Jurkat, Clone E6-1 (cell line): ENCODE data around the gene RHOD.

ENCODE experiments used
- DNase-seq: peaks from one replicate; pipeline ENCODE4 v3.0.0-alpha.2; 2011; ENCODE audit warnings: low read depth, low spot score
- H3K4me3 ChIP-seq: 2 replicates; pipeline ENCODE4 v1.5.1; 2011; ENCODE audit warnings: mild to moderate bottlenecking, low read length, control low read depth, moderate library complexity

The RHOD gene

DNA sequence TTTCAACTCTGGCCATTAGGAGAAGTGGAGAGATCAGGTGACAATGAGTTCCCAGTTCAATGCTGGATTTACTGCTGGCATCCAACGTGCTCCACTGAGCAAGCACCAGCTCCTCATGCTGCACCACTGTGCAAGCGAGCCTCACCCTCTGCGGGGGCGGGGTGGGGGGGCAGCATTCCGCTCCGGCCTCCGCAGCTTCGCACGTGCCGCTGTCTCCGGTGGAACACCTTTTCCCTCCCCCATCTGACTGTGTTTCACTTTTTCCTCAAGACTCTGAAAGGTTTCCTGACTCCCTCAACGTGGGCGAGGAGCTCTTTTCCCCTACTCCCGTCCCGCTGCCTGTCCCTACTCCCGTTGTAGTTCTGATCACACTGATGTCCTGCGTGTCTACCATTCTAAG is 835 bp upstream of the RHOD start:
- no peak for DNase-seq
- H3K4me3 ChIP-seq: no peak overlapping the region

GRCh38 chr11:67057205-67057672 is 592 bp downstream of the RHOD start:
- H3K4me3 ChIP-seq: no peak overlapping the region
- no peak for DNase-seq

- DNase-seq: no peak
- H3K4me3 ChIP-seq: no peak overlapping the region
Measured at GRCh38 chr11:67058506-67058905, 1.9 kb downstream of the RHOD start.

GRCh38 chr11:67059671-67060070 is 3.0 kb downstream of the RHOD start:
- DNase-seq: no peak
- H3K4me3 ChIP-seq: no peak overlapping the region

DNA sequence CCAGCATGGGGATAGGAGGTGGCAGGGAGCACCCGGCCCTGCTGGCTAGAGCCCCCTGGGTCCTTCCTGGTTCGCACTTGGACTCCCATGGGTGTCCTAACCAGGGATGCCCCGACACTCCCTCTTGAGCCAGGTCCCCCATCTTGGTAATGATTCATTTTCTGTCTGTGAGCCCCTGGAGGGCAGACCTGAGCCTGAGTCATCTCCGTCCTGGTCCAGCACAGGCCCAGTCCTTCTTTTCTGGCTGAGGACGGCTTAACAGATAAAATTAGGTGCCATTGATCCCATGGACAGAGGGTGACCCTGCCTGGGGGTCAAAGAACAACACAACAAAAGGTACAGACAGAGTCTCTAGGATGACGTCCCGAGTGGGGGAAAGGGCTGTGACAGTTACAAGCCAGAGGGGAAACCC is 3.5 kb downstream of the RHOD start:
- H3K4me3 ChIP-seq: no peak overlapping the region
- no peak for DNase-seq

DNA sequence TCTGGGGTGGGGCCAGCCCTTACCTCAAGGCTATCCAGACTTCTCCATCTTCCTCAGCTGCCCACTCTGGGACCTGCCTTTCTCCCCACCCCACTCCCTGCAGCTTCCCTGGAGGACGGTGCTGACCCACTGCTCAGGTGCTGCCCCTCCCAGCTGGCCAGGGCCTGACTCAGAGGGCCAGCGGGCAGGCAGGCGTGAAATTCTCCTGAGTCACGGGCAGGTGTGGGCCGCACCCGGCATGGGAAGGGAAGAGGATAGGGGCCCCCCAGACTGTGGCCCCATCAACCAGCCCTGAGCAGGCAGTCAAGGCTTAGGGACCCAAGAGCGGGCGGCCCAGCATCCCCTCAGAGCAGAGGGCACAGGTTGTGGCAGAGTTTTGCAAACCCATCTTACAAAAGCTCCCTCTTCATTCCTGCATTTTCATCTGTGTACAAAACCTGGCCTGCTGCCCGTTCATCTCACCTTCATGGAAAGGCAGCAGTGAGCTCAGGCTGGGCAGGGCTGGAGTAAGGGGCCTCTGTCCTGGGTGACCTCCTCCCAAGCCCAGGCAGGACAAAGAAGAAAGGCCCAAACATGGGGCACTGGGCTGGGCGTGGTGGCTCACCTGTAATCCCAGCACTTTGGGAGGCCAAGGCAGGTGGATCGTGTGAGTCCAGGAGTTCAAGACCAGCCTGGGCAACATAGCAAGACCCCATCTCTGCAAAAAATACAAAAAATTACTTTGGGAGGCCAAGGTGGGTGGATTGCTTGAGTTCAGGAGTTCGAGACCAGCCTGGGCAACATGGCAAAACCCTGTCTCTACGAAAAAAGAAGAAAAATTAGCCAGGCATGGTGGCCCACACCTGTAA is 6.1 kb downstream of the RHOD start:
- DNase-seq: no peak
- no peak overlapping the region for H3K4me3 ChIP-seq

- no peak for DNase-seq
Measured at GRCh38 chr11:67066333-67066709, 9.7 kb downstream of the RHOD start.

DNA sequence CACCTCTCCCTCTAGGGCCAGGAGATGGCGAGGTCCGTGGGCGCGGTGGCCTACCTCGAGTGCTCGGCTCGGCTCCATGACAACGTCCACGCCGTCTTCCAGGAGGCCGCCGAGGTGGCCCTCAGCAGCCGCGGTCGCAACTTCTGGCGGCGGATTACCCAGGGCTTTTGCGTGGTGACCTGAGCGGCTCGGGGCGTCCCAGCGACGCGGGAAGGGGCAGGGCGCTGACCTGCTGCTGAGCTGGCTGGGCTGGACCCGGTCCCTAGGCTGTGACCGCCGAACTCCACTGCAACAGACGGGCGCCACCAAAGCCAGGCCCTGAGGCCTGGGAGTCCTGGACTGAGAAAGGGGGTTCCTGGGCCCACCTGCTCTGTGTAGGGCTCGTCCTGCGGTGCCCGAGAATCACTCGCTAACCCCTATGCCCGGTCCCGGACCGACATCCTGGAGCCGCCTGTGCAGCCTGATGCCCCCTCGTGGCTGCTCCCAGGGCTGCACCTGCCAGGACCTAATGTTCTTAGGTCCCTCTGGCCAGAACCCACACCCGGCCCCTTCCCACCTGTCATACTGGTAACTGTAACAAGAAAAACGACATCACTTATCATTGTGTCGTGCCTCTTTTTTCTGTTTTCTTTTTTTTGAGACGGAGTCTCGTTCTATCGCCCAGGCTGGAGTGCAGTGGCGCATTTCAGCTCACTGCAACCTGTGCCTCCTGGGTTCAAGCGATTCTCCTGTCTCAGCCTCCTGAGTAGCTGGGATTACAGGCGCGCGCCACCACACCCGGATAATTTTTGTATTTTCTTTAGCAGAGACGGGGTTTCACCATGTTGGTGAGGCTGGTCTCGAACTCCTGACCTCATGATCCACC is 15.0 kb downstream of the RHOD start:
- DNase-seq: peak; percentile 45
- no peak overlapping the region for H3K4me3 ChIP-seq

More at GRCh38 chr11:67066333-67066709, 9.7 kb downstream of the RHOD start:
- no peak overlapping the region for H3K4me3 ChIP-seq

GRCh38 chr11:67072295-67072694 is 15.6 kb downstream of the RHOD start:
- no peak overlapping the region for H3K4me3 ChIP-seq
- no peak for DNase-seq

- no peak overlapping the region for H3K4me3 ChIP-seq
- no peak for DNase-seq
Measured at GRCh38 chr11:67073908-67074307, 17.3 kb downstream of the RHOD start.

- H3K4me3 ChIP-seq: no peak overlapping the region
- DNase-seq: no peak
Measured at GRCh38 chr11:67076202-67076601, 19.6 kb downstream of the RHOD start.

- no peak for DNase-seq
Measured at GRCh38 chr11:67079065-67079705, 22.5 kb downstream of the RHOD start.

GRCh38 chr11:67082071-67082791 is 25.6 kb downstream of the RHOD start:
- no peak overlapping the region for H3K4me3 ChIP-seq

More at GRCh38 chr11:67079065-67079705, 22.5 kb downstream of the RHOD start:
- H3K4me3 ChIP-seq: no peak overlapping the region

DNA sequence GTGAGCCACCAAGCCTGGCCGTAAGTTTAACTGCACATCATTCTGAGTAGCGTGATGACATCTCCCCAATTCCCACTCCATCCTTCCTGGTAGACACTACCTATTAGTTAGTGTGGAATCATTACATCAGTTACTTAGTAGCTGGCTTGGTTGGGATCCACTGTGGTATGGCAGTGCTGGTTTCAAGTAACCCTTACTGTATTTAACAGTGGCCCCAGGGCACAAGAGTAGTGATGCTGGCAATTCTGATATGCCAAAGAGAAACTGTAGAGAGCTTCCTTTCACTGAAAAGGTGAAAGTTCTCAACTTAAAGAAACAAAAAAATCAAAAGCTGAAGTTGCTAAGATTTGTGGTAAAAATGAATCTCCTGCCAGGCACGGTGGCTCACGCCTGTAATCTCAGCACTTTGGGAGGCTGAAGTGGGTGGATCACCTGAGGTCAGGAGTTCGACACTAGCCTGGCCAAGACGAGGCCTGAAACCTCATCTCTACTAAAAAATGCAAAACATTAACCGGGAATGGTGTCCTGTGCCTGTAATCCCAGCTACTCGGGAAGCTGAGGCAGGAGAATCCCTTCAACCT is 27.2 kb downstream of the RHOD start:
- DNase-seq: no peak
- H3K4me3 ChIP-seq: no peak overlapping the region

More at GRCh38 chr11:67082071-67082791, 25.6 kb downstream of the RHOD start:
- DNase-seq: no peak

- no peak for DNase-seq
Measured at GRCh38 chr11:67085617-67086016, 29.0 kb downstream of the RHOD start.

DNA sequence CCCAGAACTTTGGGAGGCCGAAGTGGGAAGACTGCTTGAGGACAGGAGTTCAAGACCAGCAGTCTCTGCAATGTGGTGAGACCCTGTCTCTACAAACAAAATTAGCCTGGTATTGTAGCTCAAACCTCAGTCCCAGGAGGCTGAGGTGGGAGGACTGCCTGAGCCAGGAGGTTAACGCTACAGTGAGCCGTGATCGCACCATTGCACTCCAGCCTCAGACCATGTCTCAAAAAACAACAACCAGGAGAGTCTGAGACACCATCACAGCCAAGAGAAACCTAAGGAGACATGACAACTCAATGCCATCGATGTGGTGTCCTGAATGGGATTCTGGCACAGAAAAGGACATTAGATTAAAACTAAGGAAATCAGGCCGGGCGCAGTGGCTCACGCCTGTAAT is 34.1 kb downstream of the RHOD start:
- no peak overlapping the region for H3K4me3 ChIP-seq
- no peak for DNase-seq

More at GRCh38 chr11:67085617-67086016, 29.0 kb downstream of the RHOD start:
- H3K4me3 ChIP-seq: no peak overlapping the region

DNA sequence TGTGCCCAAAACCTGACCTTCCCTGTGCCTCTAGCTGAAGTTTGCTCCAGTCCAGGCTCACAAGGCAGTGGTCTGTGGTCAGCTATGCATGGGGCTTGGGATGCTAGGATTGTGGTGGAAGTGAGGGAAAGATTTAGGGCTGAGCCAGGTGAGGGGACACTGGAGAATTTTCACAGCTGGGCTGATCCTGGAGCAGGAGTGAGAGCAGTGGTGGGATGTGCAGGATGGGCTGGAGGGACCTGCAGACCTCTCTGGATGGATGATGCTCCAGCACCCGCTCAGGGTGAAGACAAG is 38.5 kb downstream of the RHOD start:
- H3K4me3 ChIP-seq: no peak overlapping the region
- no peak for DNase-seq

GRCh38 chr11:67098799-67099429 is 42.3 kb downstream of the RHOD start:
- H3K4me3 ChIP-seq: no peak overlapping the region
- DNase-seq: no peak
